ENCODE measurements around the gene IP6K1. TPM values are rescaled to one million over a fixed set of nuclear protein-coding genes. Genes with fewer than 3 reads are reported as not detected.

Gene IP6K1
- total and polyA plus RNA-seq, 4 donors, result 16.1 to 54.9 (median 32.5) TPM

DNA sequence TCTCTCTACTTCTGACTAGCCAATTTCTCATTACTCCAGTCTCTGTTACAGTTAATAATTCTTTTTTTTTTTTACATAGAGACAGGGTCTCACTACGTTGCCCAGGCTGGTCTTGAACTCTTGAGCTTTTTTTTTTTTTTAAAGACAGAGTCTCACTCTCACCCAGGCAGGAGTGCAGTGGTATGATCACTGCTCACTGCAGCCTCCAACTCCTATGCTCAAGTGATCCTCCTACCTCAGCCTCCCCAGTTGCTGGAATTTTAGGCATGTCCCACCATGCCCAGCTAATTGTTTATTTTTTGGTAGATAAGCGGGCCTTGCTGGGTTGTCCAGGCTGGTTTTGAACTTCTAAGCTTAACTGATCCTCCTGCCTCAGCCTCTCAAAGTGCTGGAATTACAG, 13.6 kb downstream of the IP6K1 start:
- ATAC-seq (ENCODE audit: insufficient read depth, low FRiP score) (no peak), DNase-seq (no peak)
- no peaks in the 10 kb centered on the region for H3K27me3 ChIP-seq (ENCODE audit: control insufficient read depth in 3 of 3, insufficient read depth in 3 of 3, low read length in 2 of 3)
- H3K4me1 ChIP-seq (ENCODE audit: control insufficient read depth in 5 of 5, insufficient read depth in 5 of 5, low read length in 5 of 5), result peaks cover 0 to 10% (median 4%) of the 10 kb centered on the region in 5 donors
- TF ChIP-seq, protein P1, sequence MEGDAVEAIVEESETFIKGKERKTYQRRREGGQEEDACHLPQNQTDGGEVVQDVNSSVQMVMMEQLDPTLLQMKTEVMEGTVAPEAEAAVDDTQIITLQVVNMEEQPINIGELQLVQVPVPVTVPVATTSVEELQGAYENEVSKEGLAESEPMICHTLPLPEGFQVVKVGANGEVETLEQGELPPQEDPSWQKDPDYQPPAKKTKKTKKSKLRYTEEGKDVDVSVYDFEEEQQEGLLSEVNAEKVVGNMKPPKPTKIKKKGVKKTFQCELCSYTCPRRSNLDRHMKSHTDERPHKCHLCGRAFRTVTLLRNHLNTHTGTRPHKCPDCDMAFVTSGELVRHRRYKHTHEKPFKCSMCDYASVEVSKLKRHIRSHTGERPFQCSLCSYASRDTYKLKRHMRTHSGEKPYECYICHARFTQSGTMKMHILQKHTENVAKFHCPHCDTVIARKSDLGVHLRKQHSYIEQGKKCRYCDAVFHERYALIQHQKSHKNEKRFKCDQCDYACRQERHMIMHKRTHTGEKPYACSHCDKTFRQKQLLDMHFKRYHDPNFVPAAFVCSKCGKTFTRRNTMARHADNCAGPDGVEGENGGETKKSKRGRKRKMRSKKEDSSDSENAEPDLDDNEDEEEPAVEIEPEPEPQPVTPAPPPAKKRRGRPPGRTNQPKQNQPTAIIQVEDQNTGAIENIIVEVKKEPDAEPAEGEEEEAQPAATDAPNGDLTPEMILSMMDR (IDR thresholded peaks at IDR 0.05; ENCODE audit: control extremely low read depth, extremely low read depth), result no peak
- H3K9me3 ChIP-seq (ENCODE audit: control insufficient read depth in 4 of 4, insufficient read depth in 3 of 4, low read length in 3 of 4), result no peaks in the 10 kb centered on the region
- H3K27ac ChIP-seq (ENCODE audit: low read depth in 1 of 2, low read length in 1 of 2), result no peak overlapping the region
- WGBS, 2 donors, result 96 to 98% methylated on average over 2 of the region's 2 CpGs
- H3K9ac ChIP-seq (ENCODE audit: insufficient read depth in 1 of 2, low read length in 2 of 2), result no peak overlapping the region
- peaks cover 0 to 14% (median 5%) of the 10 kb centered on the region in 4 donors for H3K36me3 ChIP-seq (ENCODE audit: control insufficient read depth in 4 of 4, insufficient read depth in 4 of 4, low read length in 4 of 4)
- H3K4me3 ChIP-seq, result no peak overlapping the region

DNA sequence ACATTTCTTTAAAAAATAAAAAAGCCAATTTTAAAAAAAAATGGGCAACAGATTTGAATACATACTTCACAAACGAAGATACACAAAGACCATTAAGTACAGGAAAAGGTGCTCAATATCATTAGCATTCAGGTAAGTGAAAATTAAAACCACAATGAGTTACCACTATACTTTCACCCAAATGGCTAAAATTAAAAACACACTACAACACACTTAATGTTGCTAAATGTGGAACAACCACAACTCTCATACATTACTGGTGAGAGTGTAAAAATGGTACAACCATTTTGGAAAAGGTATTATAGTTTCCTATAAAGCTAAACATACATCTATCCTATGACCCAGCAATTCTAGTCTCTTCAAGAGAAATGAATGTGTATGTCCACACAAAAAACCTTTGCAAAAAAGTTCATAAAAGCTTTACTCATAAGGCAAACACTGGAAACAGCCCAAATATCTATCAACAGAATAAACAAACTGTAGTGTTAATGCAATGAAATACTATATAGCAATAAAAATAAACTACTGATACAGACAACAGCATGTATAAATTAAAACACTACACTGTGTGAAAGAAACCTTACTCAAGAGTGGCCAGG, 14.9 kb downstream of the IP6K1 start:
- peak in 1 of 3 donors; percentile 5 for DNase-seq
- H3K4me1 ChIP-seq (ENCODE audit: control insufficient read depth in 5 of 5, insufficient read depth in 5 of 5, low read length in 5 of 5), result peaks cover 0 to 10% (median 4%) of the 10 kb centered on the region in 5 donors
- no peaks in the 10 kb centered on the region for H3K27me3 ChIP-seq (ENCODE audit: control insufficient read depth in 3 of 3, insufficient read depth in 3 of 3, low read length in 2 of 3)
- no peak overlapping the region for H3K9ac ChIP-seq (ENCODE audit: insufficient read depth in 1 of 2, low read length in 2 of 2)
- TF ChIP-seq, protein P1 (IDR thresholded peaks at IDR 0.05; ENCODE audit: control extremely low read depth, extremely low read depth), result no peak
- H3K9me3 ChIP-seq (ENCODE audit: control insufficient read depth in 4 of 4, insufficient read depth in 3 of 4, low read length in 3 of 4), result no peaks in the 10 kb centered on the region
- no peak overlapping the region for H3K27ac ChIP-seq (ENCODE audit: low read depth in 1 of 2, low read length in 1 of 2)
- WGBS, 2 donors, result 73 to 83% methylated on average over 1 of the region's 1 CpG
- H3K4me3 ChIP-seq, result no peak overlapping the region
- no peak for ATAC-seq (ENCODE audit: insufficient read depth, low FRiP score)
- H3K36me3 ChIP-seq (ENCODE audit: control insufficient read depth in 4 of 4, insufficient read depth in 4 of 4, low read length in 4 of 4), result peaks cover 0 to 11% (median 2%) of the 10 kb centered on the region in 4 donors

DNA sequence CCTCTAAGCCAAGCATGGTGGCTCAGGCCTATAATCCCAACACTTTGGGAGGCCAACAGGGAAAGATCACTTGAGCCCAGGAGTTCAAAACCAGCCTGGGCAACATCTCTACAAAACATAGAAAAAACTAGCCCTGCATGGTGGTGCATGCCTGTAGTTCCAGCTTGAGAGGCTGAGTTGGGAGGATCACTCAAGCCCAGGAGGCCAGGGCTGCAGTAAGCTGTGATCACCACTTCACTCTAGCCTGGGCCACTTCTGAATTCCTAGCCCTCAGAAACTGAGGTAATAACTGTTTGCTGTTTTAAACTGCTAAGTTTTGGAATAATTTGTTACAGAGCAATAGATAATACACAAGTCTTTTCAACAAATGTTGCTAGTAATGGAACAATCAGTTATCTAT, 16.4 kb downstream of the IP6K1 start:
- Histone ChIP-seq H3K27ac (ENCODE audit: low read depth in 1 of 2, low read length in 1 of 2) (no peak overlapping the region), H3K27me3 (ENCODE audit: control insufficient read depth in 3 of 3, insufficient read depth in 3 of 3, low read length in 2 of 3) (no peaks in the 10 kb centered on the region), H3K36me3 (ENCODE audit: control insufficient read depth in 4 of 4, insufficient read depth in 4 of 4, low read length in 4 of 4) (peaks cover 0 to 7% (median 2%) of the 10 kb centered on the region in 4 donors), H3K9me3 (ENCODE audit: control insufficient read depth in 4 of 4, insufficient read depth in 3 of 4, low read length in 3 of 4) (no peaks in the 10 kb centered on the region), H3K4me3 (no peak overlapping the region), H3K9ac (ENCODE audit: insufficient read depth in 1 of 2, low read length in 2 of 2) (no peak overlapping the region), H3K4me1 (ENCODE audit: control insufficient read depth in 5 of 5, insufficient read depth in 5 of 5, low read length in 5 of 5) (peaks cover 0 to 10% (median 4%) of the 10 kb centered on the region in 5 donors)
- DNase-seq (no peak), ATAC-seq (ENCODE audit: insufficient read depth, low FRiP score) (no peak)
- TF ChIP-seq, protein P1 (IDR thresholded peaks at IDR 0.05; ENCODE audit: control extremely low read depth, extremely low read depth), result no peak
